OCI-LY1 (cell line): ENCODE results near the gene SPRN.

Experiments
- CTCF ChIP-seq: fragments of 200-600 bp; sonication (generic), shearing (Covaris generic); IDR thresholded peaks from 2 replicates; pipeline ENCODE4 v1.5.1; 2017; ENCODE audit warnings: mild to moderate bottlenecking, antibody characterized with exemption, low read length, moderate library complexity, mixed read lengths
- EZH2 ChIP-seq: fragments of 200-600 bp; sonication (generic), shearing (Covaris generic); IDR thresholded peaks from 2 replicates; pipeline ENCODE4 v1.8.0; 2017; ENCODE audit warnings: borderline replicate concordance, mixed run types, mild to moderate bottlenecking, antibody characterized with exemption, low read length, moderate library complexity, mixed read lengths

DNA sequence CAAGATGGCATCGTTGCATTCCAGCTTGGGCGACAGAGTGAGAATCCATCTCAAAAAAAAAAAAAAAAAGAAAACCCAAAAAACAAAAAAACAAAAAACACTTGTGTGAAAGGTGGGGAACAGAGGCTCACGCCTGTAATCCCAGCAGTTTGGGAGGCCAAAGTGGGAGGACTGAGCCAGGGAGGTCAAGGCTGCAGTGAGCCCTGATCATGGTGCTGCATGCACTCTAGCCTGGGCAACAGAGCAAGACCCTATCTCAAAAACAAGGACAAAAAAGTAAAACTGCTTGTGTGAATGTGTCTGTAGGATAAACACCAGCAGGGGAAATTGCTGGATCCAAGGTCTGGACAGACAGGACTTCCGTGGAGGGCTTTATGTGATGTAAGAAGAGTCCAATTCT is 40.9 kb downstream of the SPRN start:
- TF ChIP-seq CTCF (no peak), EZH2 (no peak)
